ENCODE results near the gene POLR3GL. TPM values are rescaled to one million over a fixed set of nuclear protein-coding genes. Genes with fewer than 3 reads are reported as not detected.

The POLR3GL gene
- total RNA-seq, 4 donors from 2014 or later = 32.9 to 44.0 (median 37.6) TPM

DNA sequence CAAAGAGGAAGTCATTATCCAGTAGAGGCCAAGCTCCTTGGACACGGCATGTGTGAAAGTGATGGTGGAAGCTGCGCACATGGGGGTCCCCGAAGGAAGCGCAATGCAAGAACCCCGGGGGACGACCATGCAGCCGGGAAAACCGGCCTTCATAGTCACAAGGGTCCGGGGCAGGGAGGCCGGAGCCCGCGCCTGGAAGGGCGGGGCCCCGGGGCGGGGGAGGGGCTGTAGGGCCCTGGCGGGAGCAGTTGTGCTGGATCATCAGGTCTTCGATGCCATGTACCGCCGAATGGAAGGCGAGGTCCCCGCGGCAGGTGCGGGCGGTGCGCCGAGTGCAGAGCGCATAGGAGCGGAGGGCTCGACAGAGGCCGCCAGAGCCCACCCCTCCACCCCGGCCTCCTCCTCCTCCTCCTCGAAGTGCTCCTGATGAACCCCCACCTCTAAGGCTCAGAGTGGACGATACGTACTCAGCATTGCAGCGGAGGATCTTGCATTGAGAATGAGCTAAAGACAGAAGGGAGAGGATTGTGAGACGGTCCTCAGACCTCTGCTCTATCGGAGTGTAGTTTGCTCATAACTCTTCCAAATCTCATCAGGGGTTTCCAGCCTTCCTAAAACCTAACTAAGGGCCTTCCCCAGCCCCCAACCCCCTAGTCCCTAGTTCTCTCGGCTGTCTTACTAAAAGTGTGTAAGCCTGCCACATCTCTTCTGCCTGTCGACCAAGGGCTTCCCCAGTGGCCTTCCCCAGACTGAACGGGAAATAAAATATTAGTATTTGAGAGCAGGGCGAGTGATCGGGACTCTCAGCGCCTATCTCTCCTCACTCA, 55.0 kb downstream of the POLR3GL start:
- Histone ChIP-seq H3K27me3 (peaks cover 46% of the 10 kb centered on the region), H3K36me3 (no peaks in the 10 kb centered on the region), H3K4me1 (peaks cover 0 to 16% (median 8%) of the 10 kb centered on the region in 3 donors), H3K9me3 (no peaks in the 10 kb centered on the region), H3K27ac (no peak overlapping the region), H3K4me3 (peak overlapping the region in 1 of 2 donors; percentile 39)
- 22 to 37% methylated on average over 10 to 26 of the region's 43 CpGs for WGBS, 2 donors (ENCODE audit: low coverage in 1 of 2)
- TF ChIP-seq, protein P1, sequence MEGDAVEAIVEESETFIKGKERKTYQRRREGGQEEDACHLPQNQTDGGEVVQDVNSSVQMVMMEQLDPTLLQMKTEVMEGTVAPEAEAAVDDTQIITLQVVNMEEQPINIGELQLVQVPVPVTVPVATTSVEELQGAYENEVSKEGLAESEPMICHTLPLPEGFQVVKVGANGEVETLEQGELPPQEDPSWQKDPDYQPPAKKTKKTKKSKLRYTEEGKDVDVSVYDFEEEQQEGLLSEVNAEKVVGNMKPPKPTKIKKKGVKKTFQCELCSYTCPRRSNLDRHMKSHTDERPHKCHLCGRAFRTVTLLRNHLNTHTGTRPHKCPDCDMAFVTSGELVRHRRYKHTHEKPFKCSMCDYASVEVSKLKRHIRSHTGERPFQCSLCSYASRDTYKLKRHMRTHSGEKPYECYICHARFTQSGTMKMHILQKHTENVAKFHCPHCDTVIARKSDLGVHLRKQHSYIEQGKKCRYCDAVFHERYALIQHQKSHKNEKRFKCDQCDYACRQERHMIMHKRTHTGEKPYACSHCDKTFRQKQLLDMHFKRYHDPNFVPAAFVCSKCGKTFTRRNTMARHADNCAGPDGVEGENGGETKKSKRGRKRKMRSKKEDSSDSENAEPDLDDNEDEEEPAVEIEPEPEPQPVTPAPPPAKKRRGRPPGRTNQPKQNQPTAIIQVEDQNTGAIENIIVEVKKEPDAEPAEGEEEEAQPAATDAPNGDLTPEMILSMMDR (IDR thresholded peaks at IDR 0.05) = no peak
- no peak for TF ChIP-seq EP300 (IDR thresholded peaks at IDR 0.05)
- TF ChIP-seq POLR2A (IDR thresholded peaks at IDR 0.05) = no peak
- no peak for TF ChIP-seq POLR2AphosphoS5 (IDR thresholded peaks at IDR 0.05)
- no peak for ATAC-seq

GRCh38 chr1:146020058-146021049, 55.9 kb downstream of the POLR3GL start:
- Histone ChIP-seq H3K27me3 (peaks cover 53% of the 10 kb centered on the region), H3K27ac (no peak overlapping the region), H3K9me3 (no peaks in the 10 kb centered on the region), H3K4me1 (peaks cover 0 to 16% (median 8%) of the 10 kb centered on the region in 3 donors), H3K4me3 (no peak overlapping the region), H3K36me3 (no peaks in the 10 kb centered on the region)
- WGBS, 2 donors (ENCODE audit: low coverage in 1 of 2) = 67 to 95% methylated on average over 1 to 2 of the region's 4 CpGs
- ATAC-seq = no peak
- TF ChIP-seq, protein P1 (IDR thresholded peaks at IDR 0.05) = no peak
- TF ChIP-seq EP300 (IDR thresholded peaks at IDR 0.05) (no peak), POLR2AphosphoS5 (IDR thresholded peaks at IDR 0.05) (no peak), POLR2A (IDR thresholded peaks at IDR 0.05) (no peak)

GRCh38 chr1:146021050-146021445, 56.6 kb downstream of the POLR3GL start:
- Histone ChIP-seq H3K27me3 (peaks cover 53% of the 10 kb centered on the region), H3K4me1 (peaks cover 0 to 16% (median 8%) of the 10 kb centered on the region in 3 donors), H3K4me3 (no peak overlapping the region), H3K27ac (no peak overlapping the region), H3K9me3 (no peaks in the 10 kb centered on the region), H3K36me3 (no peaks in the 10 kb centered on the region)
- WGBS, 2 donors (ENCODE audit: low coverage in 1 of 2) = 25 to 43% methylated on average over 1 of the region's 1 CpG
- TF ChIP-seq POLR2AphosphoS5 (IDR thresholded peaks at IDR 0.05) (no peak), POLR2A (IDR thresholded peaks at IDR 0.05) (no peak), EP300 (IDR thresholded peaks at IDR 0.05) (no peak)
- ATAC-seq = no peak

DNA sequence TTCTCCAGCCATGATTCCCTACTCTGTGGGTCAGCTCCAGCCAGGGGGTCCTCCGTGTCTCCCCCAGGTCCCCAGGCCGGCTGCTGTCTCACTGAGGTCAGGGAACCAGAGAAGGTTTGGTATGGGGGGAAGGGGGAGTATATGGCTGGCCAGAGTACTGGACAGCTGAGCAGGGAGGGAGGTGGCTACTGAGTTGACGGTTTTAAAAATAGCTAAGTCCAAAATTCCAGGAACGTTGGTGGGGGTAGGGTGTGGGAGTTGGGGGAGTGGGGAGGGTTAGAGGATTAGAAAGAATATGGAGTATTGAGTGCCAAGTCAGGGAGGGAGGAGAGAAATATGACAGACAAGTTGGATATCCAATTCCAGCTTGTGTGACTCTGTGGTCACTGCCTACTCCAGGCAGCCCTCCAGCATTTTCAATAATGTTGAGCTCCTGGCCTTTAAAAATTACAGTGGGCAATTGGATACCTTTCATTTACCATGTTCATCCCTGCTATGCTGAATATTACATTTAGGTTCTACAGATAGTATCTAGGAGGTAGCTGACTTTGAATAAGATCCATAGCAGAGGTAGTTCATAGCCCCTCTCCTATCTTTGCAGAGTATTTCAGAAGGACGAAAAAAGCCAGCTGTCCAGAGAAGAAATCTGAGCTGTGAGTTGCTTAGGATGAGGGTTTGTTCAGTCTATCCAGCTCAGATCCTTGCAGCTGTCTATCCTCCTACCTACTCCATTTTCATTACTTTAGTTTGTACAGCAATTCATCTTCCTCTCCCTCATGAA, 57.3 kb downstream of the POLR3GL start, which contains the start of gene HJV:
Gene HJV, minus strand, starts transcription at position 114 of the 781 bp plus-strand sequence. CDS start 1,504 bp downstream, outside the sequence.
- peak; percentile 49 for ATAC-seq
- Histone ChIP-seq H3K4me1 (peaks cover 0 to 16% (median 8%) of the 10 kb centered on the region in 3 donors), H3K27ac (no peak within 1 kb of the TSS), H3K27me3 (peaks cover 53% of the 10 kb centered on the region), H3K9me3 (no peaks in the 10 kb centered on the region), H3K4me3 (no peak within 1 kb of the TSS), H3K36me3 (no peaks in the 10 kb centered on the region)
- TF ChIP-seq EP300 (IDR thresholded peaks at IDR 0.05) (no peak), POLR2A (IDR thresholded peaks at IDR 0.05) (no peak), POLR2AphosphoS5 (IDR thresholded peaks at IDR 0.05) (no peak)
- TF ChIP-seq, protein P1 (IDR thresholded peaks at IDR 0.05) = no peak
- WGBS, 2 donors (ENCODE audit: low coverage in 1 of 2) = 51% methylated on average over 4 of the region's 5 CpGs; no CpG with 5 or more reads in 1 of the 2 donors

Data from gastroesophageal sphincter (tissue), 4 donors.